Activated CD4-positive, CD25-positive, alpha-beta regulatory T cell (primary cell): Measurements from ENCODE around the gene NCOA5.
A peak's percentile ranks its signal among the peaks of the same experiment; 100 is the strongest.
"Not testable (repeated sequence)": the region's sequence is repeated elsewhere in the genome, so short reads cannot be mapped to it uniquely, and the experiment has no call there.

Source experiments
- DNase-seq, 4 experiments: peaks; one replicate each; lab custom pipeline; 2025; lab: John Stamatoyannopoulos, UW

NCOA5 gene

DNA sequence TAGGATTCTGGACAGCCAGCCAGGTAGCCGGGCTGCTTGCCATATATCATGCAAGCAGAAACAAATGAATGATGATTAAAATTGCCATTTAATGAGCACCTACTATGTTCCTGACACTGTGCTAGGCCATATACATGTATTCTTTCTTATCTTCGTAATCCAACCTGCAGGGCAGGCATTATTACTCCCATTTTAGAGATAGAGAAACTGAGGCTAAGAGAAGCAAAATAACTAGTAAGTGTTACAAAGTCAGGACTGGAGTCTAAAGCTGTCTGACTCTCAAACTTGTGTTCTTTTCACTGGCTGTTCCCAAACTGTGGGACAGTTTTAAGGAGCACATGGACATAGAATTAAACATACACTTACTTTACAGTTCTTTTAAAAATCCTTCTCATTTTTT lies 30.4 kb upstream of the NCOA5 start:
- DNase-seq = no peak

DNA sequence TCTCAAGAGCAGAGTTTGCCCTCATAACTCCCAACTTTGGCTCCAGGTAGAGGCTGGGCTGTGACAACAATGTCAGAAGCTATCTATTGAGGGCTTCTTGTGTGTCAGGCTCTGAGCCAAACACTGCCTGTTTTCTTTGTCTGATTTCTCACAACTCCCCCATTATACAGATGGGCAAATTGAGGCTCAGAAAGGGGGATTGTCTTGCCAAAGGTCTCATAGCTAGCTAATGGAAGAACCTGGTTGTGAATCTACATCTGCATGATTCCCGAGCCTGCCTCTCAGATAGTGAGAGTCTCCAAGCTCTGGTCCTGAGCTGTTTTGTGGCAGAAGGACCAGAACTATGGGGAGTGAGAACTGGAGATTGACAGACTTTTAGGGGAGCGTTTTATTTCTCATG lies 29.8 kb upstream of the NCOA5 start:
- no peak for DNase-seq

DNA sequence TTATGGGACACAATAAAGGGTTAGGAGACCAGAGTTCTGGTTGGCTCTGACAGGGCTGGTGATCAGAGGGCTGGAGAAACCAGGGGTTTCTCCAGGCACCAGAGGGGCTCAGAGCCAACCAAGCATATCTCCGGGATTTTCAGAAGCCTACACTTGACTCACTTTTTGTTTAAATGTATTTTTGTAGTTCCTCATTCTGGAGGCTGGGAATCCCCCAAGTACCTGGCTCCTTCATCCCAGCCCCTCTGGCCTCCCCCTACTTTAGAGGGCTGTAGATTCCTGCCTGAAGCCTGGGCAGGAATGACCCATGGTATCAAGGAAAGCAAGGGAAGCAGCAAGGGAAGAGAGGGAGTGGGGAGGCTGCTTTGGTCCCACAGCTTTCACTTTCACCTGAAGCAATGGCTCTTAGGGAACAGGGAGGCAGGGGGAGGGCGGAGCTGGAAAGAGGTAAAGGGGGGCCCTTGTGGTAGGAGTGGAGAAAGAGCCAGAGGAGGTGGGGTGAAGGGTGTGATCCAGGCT lies 29.3 kb upstream of the NCOA5 start:
- no peak for DNase-seq

DNA sequence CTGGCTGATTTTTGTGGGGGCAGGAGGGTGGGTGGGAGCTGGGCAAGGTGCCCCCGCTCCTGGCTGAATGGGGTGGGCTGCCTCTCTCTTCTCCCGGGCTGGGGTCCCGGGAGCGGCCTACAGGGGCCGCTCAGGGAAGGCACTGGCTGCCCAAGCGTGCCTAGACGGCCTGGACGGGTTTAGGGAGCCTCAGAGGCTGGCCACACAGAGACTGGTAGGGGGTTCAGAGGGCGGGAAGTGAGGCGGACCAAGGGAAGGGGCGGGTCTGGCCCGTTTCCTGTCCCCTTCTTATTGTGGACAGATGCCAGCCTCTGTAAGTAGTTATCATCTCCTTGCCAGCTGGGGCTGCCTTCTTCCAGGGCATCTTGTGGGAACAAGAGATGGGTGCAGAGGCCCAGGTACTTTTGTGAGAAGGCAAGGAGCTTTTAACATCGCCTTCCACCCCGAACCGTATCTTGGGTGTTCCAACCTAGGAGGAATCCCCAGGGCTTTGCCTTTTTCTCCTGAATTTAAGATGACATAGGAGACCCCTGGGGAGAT lies 28.8 kb upstream of the NCOA5 start:
- no peak for DNase-seq

DNA sequence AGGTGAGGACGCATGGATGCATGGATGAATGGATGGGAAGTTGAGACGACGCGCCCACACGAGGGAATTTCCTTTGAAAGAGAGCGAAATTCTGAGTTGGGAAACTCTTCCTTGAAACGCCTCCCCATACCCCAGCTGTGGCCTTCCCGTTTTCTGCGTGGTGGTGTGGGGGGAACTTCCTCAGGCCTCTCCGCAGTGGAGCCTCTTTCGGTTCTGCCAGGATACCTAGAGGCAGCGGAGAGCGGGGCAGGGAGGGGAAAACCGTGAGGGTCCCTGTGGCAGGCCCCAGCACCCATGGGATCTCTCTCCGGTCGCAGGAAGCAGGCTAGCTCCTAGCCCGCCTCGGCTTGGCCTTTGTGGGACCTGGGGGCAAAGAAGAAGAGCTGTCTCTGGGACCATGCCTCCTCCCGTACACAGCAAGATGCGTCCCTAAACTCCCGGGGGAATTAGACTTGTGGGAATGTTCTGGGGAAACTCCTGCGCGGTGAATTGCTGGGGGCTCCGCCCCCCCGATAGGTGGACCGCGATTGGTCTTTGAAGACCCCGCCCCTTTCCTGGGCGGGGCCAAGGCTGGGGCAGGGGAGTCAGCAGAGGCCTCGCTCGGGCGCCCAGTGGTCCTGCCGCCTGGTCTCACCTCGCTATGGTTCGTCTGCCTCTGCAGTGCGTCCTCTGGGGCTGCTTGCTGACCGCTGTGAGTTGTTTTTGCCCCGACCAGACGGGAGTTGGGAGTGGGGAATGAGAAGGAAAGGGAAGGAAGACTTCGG lies 28.1 kb upstream of the NCOA5 start, which contains the start of gene CD40:
Gene CD40, plus strand, starts transcription at position 611 of the 764 bp plus-strand sequence. Its CDS starts 30 bp downstream, at position 641.
- peak; percentile 42 to 56 (median 48) for DNase-seq

DNA sequence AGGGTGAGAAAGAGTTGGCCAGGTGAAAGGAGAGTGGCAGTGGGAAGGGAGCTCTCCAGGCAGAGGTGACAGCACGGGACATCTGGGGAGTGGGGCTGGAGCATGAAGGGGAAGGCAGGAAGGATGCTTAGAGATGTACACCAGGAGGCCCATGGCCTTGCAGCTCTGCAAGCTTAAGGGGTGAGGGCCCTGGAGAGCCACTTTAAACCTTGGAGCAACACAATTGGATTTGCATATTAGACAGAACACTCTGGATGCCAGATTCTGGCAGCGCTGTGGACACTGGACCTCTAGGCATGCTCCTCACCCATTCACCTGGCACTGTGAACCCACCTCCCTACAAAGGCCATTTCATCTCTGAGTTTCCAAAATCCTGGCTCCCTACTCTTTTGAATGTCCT lies 24.7 kb upstream of the NCOA5 start:
- DNase-seq = no peak

DNA sequence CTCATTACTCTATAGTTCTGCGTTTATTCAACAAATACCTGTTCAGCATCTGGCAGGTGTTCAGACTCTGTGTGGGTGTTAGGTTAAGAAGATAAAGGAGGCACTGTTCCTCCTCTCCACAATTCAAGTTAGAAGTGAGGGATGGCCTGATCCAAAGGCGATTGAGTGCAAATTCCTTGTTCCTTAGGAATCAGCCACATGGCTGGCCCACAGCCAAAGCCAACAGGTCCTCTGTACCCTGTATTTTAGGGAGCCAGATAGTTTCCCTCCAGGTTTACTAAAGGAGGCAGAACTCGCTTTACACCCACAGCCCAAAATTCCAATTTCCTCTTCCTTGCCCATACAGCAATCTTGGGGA lies 23.3 kb upstream of the NCOA5 start:
- DNase-seq = no peak

DNA sequence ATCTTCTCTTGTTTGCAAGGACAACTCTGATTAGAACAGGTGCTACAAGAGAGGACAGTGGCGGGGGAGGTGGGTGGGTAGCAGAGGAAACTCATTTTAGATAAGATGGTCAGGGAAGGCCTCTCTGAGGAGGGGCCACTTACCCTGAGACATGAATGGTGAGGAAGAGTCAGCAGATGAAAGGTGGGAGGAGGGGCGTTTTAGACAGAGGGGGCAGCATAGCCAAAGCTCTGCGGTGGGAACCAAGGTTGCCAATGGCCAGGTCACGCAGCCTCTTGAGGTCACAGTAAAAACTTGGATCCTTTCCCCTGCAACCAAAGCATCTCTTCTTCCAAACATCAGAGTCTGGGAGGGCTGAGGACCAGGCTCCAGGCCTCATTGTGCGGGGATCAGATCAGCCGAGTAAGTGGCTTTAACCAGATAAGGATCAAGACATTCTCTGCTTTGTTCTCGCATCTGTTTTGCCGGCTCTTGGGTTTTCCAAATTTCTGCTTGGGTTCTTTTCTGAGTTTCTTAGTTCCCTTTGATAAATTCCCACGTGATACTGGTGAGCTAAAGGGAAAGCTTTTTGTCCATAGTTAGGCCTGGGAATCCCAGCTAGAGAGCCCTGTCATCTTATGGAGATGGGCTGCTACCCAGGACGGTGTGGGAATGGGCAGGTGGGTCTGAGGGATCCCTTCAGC lies 22.8 kb upstream of the NCOA5 start:
- no peak for DNase-seq

DNA sequence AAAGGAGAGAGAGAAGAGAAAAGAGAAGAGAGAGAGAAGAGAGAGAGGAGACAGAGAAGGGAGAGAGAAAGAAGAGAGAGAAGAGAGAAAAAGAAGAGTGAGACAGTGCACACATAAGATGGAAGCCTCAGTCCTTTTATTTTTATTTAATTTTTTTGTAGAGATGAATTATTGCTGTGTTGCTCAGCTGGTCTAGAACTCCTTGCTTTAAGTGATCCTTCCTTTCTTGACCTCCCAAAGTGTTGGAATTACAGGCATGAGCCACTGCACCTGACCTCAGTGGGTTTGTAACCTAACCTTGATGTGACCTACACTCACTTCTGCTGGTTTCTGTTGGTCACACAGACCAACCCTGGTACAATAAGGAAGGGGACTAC lies 22.1 kb upstream of the NCOA5 start:
- DNase-seq = no peak

DNA sequence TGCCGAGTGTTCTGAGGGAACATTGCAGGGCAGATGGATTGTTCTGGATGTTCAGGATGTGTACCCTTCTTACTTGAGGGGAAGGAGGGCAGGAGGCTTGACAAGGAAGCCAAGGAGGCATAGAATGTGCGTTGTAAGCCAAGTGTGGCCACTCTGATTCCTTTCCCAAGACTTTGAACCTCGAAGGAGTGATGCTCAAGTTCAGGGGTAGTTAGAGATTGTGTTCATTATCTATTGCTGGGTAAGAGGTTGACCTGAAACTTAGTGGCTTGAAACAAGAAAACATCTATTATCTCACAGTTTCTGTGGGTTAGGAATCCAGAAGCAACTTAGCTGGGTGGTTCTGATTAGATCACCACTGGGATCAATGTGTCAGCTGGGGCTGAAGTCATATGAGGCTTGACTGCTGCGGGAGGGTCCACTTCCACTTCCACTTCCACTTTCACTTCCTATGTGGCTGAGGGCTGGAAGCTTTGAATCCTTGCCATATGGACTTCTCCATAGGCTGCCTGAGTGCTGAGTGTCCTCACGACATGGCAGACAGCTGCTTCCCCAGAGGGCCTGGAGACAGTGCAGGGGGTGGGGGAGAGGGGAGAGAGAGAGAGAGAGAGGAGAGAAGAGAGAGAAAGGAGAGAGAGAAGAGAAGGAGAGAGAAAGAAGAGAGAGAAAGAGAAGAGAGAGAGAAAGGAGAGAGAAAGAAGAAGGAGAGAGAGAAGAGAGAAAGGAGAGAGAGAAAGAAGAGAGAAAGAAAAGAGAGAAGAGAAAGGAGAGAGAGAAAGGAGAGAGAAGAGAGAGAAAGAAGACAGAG lies 21.5 kb upstream of the NCOA5 start:
- DNase-seq = no peak

DNA sequence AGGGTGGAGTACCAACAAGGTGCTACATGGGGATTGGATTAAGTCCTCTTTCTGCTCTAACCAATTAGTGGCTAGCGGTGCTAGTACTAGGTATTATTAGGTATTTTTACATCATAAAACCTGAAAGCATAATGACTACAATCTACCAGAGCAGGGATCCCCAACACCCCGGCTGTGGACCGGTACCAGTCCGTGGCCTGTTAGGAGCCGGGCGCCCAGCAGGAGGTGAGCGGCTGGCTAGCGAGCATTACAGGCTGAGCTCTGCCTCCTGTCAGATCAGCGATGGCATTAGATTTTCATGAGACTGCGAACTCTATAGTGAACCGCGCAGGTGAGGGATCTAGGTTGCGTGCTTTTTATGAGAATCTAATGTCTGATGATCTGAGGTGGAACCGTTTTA lies 19.2 kb upstream of the NCOA5 start:
- DNase-seq = no peak

DNA sequence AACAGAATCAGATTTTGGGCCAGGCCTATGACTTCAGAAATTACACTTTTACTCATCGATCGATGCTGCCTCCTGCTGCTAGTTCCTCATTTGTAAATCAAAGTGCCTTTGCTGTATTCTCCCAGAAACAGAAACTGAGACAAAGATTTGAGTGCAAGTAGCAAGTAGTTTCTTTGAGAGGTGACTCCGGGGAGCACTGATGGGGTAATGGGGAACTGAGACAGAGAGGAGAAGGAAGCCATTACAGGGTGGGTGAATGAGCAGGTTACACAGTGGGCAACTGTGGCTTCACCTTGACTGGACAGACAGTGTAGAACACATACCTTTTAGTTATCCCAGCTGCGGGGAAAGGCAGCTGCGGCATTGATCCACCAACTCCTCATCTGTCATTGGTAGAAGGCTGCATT lies 18.7 kb upstream of the NCOA5 start:
- no peak for DNase-seq

DNA sequence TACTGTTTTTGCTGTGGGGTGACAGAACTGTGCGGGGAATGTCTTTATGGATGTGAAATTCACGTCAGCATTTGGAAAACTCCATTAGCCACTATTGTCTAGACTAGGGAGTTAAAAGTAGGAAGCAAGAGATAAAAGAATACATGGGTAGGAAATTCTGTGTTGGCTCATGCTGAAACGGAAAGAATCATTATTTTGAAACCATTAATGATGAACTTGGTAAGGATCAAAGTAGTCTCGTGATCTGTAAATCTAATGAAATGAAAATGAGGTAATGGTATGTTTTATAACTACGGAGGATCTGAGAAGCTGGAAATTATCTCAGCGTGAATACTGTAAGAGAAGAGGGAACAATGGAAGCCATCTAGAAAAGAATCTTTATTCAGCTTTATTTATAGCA lies 17.3 kb upstream of the NCOA5 start:
- DNase-seq = no peak

DNA sequence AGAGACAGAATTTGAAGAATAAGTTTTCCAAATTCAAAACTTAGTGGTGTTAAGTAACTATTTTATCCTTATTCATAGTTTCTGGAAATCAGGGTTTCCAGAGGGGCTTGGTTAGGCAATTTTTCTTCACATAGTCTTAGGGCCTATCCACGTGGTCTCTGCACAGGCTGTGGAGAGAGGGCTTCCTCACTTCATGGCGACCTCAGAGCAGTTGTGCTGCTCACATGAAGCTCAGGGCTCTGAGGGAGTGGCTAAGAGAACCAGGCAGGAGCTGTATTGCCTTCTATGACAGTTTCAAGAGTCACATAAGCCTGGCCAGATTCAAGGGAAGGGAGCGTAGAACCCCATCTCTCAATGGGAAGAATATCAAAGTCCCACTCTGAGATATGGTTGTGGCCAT lies 14.5 kb upstream of the NCOA5 start:
- no peak for DNase-seq

DNA sequence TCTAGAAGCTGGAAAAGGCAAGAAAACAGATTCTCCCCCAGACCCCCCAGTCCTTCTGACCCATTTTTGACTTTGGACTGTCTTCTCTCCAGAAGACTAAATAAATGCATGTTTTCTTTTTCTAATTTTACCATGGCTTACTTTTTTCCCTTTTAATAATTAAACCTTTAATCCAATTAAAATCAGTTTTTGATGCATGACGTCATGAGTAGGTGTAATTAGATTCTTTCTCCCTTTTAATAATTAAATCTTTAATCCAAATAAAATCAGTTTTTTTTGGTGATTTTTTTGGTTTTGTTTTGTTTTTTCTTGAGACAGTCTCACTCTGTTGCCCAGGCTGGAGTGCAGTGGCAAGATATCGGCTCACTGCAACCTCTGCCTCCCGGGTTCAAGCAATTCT lies 13.2 kb upstream of the NCOA5 start:
- DNase-seq = no peak

DNA sequence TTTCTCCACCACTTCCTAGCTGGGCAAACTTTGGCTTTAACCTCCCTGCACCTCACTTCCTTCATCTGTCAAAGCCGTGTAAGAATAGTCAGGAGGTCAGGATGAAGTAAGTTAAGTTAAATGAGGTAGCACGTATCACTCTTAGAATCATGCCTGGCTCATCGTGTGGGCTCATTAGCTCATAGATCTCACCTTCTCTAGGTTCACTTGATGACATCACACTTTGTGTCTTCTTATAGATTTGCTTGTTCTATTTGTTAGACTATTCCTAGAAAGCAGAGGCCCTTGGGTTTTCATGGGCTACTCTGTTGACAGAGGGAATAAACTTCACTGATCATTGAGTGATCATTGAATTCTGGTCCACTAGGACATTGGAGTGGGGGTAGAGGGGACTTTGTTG lies 12.2 kb upstream of the NCOA5 start:
- DNase-seq = no peak

DNA sequence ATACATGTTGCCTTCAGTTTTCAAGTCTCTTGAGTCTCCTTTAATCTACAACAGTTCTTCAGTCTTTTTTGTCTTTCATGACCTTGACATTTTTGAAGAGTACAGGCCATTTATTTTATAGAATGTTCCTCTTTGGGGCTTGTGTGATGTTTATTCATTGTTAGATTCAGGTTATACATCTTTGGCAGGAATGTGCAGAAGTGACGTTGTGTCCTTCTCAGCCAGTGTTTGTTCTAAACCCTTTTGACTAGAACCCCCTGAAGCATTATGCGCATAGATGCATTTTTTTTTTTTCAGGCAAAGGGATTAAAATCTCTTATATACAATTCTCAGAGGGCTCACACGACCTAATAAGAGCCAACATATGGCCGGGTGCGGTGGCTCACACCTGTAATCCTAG lies 11.2 kb upstream of the NCOA5 start:
- no peak for DNase-seq

DNA sequence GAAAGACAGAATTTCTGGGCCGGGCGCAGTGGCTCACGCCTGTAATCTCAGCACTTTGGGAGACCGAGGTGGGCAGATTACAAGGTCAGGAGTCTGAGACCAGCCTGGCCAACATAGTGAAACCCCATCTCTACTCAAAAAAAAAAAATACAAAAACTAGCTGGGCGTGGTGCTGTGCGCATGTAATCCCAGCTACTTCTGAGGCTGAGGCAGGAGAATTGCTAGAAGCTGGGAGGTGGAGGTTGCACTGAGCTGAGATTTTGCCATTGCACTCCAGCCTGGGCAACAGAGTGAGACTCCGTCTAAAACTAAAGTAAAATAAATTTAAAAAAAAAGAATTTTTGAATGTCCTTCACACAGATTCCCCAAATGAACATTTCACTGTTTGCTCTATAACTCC lies 10.7 kb upstream of the NCOA5 start:
- DNase-seq = not testable (repeated sequence)

DNA sequence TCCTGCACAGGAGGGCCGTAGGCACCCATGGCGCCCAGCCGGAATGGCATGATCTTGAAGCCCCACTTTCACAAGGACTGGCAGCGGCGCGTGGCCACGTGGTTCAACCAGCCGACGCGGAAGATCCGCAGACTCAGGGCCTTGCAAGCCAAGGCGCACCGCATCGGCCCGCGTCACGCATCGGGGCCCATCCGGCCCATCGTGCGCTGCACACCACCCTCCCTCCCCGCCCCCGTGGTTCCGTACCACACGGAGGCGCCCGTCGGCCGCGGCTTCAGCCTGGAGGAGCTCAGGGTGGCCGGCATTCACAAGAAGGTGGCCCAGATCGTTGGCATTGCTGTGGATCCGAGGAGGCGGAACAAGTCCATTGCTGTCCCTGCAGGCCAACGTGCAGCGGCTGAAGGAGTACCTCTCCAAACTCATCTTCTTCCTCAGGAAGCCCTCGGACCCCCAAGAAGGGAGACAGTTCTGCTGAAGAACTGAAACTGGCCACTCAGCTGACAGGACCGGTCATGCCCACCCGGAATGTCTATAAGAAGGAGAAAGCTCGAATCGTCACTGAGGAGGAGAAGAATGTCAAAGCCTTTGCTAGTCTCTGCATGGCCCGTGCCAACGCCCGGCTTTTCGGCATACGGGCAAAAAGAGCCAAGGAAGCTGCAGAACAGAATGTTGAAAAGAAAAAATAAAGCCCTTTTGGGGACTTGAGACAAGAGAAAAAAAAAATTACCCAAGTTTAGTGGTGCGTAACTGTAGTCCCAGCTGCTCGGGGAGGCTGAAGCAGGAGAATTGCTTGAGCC lies 9.9 kb upstream of the NCOA5 start:
- DNase-seq = no peak

DNA sequence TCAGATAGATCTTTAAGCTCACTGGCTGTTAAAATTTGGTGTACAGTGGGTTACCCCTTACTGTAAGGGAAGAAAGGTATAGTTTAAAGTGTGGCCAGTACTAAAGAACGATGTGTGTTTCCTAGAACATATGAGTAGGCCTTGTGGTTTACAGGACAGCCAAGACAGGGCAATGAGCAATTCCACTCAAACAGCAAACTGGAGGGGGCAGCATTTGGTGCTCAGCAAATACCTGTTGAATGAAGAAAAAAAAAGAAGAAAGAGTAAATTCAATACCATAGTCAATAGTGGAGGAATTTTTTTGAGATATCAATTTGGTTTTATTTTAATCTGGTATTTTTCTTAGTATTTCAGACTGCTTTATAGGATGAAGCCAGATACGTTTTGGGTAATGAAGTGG lies 3.8 kb upstream of the NCOA5 start:
- DNase-seq = no peak
